Glutamatergic neuron (in vitro differentiated cells): Measurements from ENCODE around the gene LSM4. TPM values are rescaled to one million over a fixed set of nuclear protein-coding genes. Genes with fewer than 3 reads are reported as not detected.
A peak's percentile ranks its signal among the peaks of the same experiment; 100 is the strongest.
"Not testable (repeated sequence)": the region's sequence is repeated elsewhere in the genome, so short reads cannot be mapped to it uniquely, and the experiment has no call there.

Source experiments
- DNase-seq: peaks from one replicate; pipeline ENCODE4 v3.0.0; 2022
- H3K27ac Mint-ChIP-seq: one replicate; pipeline ENCODE4 v1.8.0; 2020; ENCODE audit warnings: mild to moderate bottlenecking, mixed read lengths, inconsistent platforms; ENCODE audit not compliant: unreplicated experiment
- H3K27me3 Mint-ChIP-seq: one replicate; pipeline ENCODE4 v1.8.0; 2020; ENCODE audit warnings: mild to moderate bottlenecking, moderate library complexity, mixed read lengths, inconsistent platforms; ENCODE audit not compliant: unreplicated experiment
- H3K36me3 Mint-ChIP-seq: one replicate; pipeline ENCODE4 v1.8.0; 2020; ENCODE audit warnings: mild to moderate bottlenecking, mixed read lengths, inconsistent platforms; ENCODE audit not compliant: unreplicated experiment
- H3K4me1 Mint-ChIP-seq: one replicate; pipeline ENCODE4 v1.8.0; 2020; ENCODE audit warnings: mild to moderate bottlenecking, low read depth, mixed read lengths, inconsistent platforms; ENCODE audit not compliant: unreplicated experiment
- H3K4me3 Mint-ChIP-seq: one replicate; pipeline ENCODE4 v1.8.0; 2020; ENCODE audit warnings: mild to moderate bottlenecking, mixed read lengths, inconsistent platforms; ENCODE audit not compliant: unreplicated experiment
- H3K9me3 Mint-ChIP-seq: one replicate; pipeline ENCODE4 v1.8.0; 2020; ENCODE audit warnings: mild to moderate bottlenecking, moderate library complexity, mixed read lengths, inconsistent platforms; ENCODE audit not compliant: unreplicated experiment
- long read RNA-seq: library from polyadenylated mRNA; unstranded; transcript quantifications from one replicate; pipeline ENCODE4 v2.0.0, GENCODE V29; 2020; ENCODE audit not compliant: unreplicated experiment
- total RNA-seq: library from RNA; stranded (reverse); fragmentation: NEBNext Ultra II Directional; extraction: Animal tissue kit (Norgen Biotek cat#: 25700); gene quantifications from one replicate; pipeline ENCODE4 v1.2.1, GENCODE V29; 2021; ENCODE audit not compliant: unreplicated experiment
- TF ChIP-seq, protein P1 (sequence below): fragments of 200-600 bp; sonication (generic); IDR thresholded peaks from one replicate; pipeline ENCODE4 v1.5.0; 2021; ENCODE audit not compliant: partially characterized antibody, unreplicated experiment

The LSM4 gene
- 137 TPM for total RNA-seq
- long read RNA-seq, transcript LSM4-203 (5 exons, 1,908 nt) = major isoform, 180 of 195 reads
- long read RNA-seq, partial matches to known transcripts = 6 of 195 reads
- long read RNA-seq, other reads (novel, unspliced or antisense) = 4 of 195 reads

- peak; percentile 99 for DNase-seq
- peak within 1 kb of the TSS; percentile 95 for H3K4me3 Mint-ChIP-seq
- peaks cover 22% of the 10 kb centered on the region for H3K4me1 Mint-ChIP-seq
- no peaks in the 10 kb centered on the region for H3K36me3 Mint-ChIP-seq
- H3K27ac Mint-ChIP-seq = peak within 1 kb of the TSS; percentile 96
- H3K27me3 Mint-ChIP-seq = peaks cover 5% of the 10 kb centered on the region
- H3K9me3 Mint-ChIP-seq = peaks cover 6% of the 10 kb centered on the region
- TF ChIP-seq, protein P1, sequence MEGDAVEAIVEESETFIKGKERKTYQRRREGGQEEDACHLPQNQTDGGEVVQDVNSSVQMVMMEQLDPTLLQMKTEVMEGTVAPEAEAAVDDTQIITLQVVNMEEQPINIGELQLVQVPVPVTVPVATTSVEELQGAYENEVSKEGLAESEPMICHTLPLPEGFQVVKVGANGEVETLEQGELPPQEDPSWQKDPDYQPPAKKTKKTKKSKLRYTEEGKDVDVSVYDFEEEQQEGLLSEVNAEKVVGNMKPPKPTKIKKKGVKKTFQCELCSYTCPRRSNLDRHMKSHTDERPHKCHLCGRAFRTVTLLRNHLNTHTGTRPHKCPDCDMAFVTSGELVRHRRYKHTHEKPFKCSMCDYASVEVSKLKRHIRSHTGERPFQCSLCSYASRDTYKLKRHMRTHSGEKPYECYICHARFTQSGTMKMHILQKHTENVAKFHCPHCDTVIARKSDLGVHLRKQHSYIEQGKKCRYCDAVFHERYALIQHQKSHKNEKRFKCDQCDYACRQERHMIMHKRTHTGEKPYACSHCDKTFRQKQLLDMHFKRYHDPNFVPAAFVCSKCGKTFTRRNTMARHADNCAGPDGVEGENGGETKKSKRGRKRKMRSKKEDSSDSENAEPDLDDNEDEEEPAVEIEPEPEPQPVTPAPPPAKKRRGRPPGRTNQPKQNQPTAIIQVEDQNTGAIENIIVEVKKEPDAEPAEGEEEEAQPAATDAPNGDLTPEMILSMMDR = no peak
These were observed at the start of gene LSM4 for GRCh38 chr19:18322759-18323460. Gene LSM4 (minus strand): TSS chr19:18323076. CDS start chr19:18323020, 56 bp downstream.

GRCh38 chr19:18368504-18369222 lies 45.8 kb upstream of the LSM4 start:
- peak overlapping the region; percentile 43 for H3K27ac Mint-ChIP-seq
- TF ChIP-seq, protein P1 = no peak
- H3K4me1 Mint-ChIP-seq = peaks cover 7% of the 10 kb centered on the region
- H3K4me3 Mint-ChIP-seq = no peak overlapping the region
- H3K27me3 Mint-ChIP-seq = peaks cover 4% of the 10 kb centered on the region
- H3K36me3 Mint-ChIP-seq = peaks cover 4% of the 10 kb centered on the region
- peak; percentile 61 for DNase-seq
- peaks cover 10% of the 10 kb centered on the region for H3K9me3 Mint-ChIP-seq

- H3K27ac Mint-ChIP-seq = no peak overlapping the region
- H3K4me3 Mint-ChIP-seq = no peak overlapping the region
- H3K9me3 Mint-ChIP-seq = peaks cover 10% of the 10 kb centered on the region
- no peak for DNase-seq
- H3K4me1 Mint-ChIP-seq = peaks cover 6% of the 10 kb centered on the region
- TF ChIP-seq, protein P1 = no peak
- H3K27me3 Mint-ChIP-seq = peaks cover 4% of the 10 kb centered on the region
- H3K36me3 Mint-ChIP-seq = peaks cover 6% of the 10 kb centered on the region
These were observed 43.2 kb upstream of the LSM4 start for GRCh38 chr19:18366021-18366435.

GRCh38 chr19:18364826-18365528 lies 42.1 kb upstream of the LSM4 start:
- TF ChIP-seq, protein P1 = no peak
- Mint-ChIP-seq H3K9me3 (peaks cover 10% of the 10 kb centered on the region), H3K27ac (peak overlapping the region; percentile 52), H3K27me3 (peaks cover 4% of the 10 kb centered on the region), H3K36me3 (peaks cover 6% of the 10 kb centered on the region), H3K4me3 (no peak overlapping the region), H3K4me1 (peaks cover 6% of the 10 kb centered on the region)
- DNase-seq = no peak

GRCh38 chr19:18364277-18364825 lies 41.5 kb upstream of the LSM4 start:
- H3K36me3 Mint-ChIP-seq, H3K27ac Mint-ChIP-seq, H3K9me3 Mint-ChIP-seq, H3K4me3 Mint-ChIP-seq, DNase-seq, H3K27me3 Mint-ChIP-seq, H3K4me1 Mint-ChIP-seq: not testable (repeated sequence)
